HG02840 (cell line): ENCODE measurements around the gene MITD1.
"Not testable (repeated sequence)": the region's sequence is repeated elsewhere in the genome, so short reads cannot be mapped to it uniquely, and the experiment has no call there.

ENCODE experiments used
- ATAC-seq: cut with Tn5 transposase; IDR thresholded peaks from one replicate; pipeline ENCODE4 v1.9.1; 2021; ENCODE audit warnings: mild to moderate bottlenecking, moderate library complexity, moderate number of reproducible peaks; ENCODE audit not compliant: unreplicated experiment, low FRiP score

MITD1 gene

GRCh38 chr2:99156891-99157290 lies 24.0 kb downstream of the MITD1 start:
- no peak for ATAC-seq

- ATAC-seq = peak; percentile 94
These were observed 26.0 kb downstream of the MITD1 start, which contains the start of the genes LIPT1 and TSGA10 for GRCh38 chr2:99154643-99155536. Gene LIPT1, plus strand, starts transcription at chr2:99154967. Its CDS starts 6,991 bp downstream, at chr2:99161958. Gene TSGA10, minus strand, starts transcription at chr2:99154942. Its CDS starts 45,503 bp downstream, at chr2:99109439.

- ATAC-seq = no peak
These were observed 26.8 kb downstream of the MITD1 start for GRCh38 chr2:99153921-99154604.

- ATAC-seq = no peak
These were observed 28.5 kb downstream of the MITD1 start for GRCh38 chr2:99152199-99152895.

GRCh38 chr2:99150706-99151105 lies 30.2 kb downstream of the MITD1 start:
- ATAC-seq = no peak

- peak; percentile 91 for ATAC-seq
These were observed 39.4 kb downstream of the MITD1 start, which contains the start of gene C2orf15 for GRCh38 chr2:99141110-99142108. Gene C2orf15, plus strand, starts transcription at chr2:99141707. Its CDS starts 8,852 bp downstream, at chr2:99150559.

- ATAC-seq = no peak
These were observed 40.1 kb downstream of the MITD1 start for GRCh38 chr2:99140860-99141109.

- ATAC-seq = no peak
These were observed 40.6 kb downstream of the MITD1 start for GRCh38 chr2:99140056-99140859.

- no peak for ATAC-seq
These were observed 41.9 kb downstream of the MITD1 start for GRCh38 chr2:99139003-99139402.

GRCh38 chr2:99135044-99135556 lies 45.8 kb downstream of the MITD1 start:
- not testable (repeated sequence) for ATAC-seq

GRCh38 chr2:99127981-99128380 lies 52.9 kb downstream of the MITD1 start:
- no peak for ATAC-seq
